GM08714 (cell line): ENCODE measurements around the gene NMT1.
A peak's percentile ranks its signal among the peaks of the same experiment; 100 is the strongest.

ENCODE experiments used
- H3K4me3 ChIP-seq: fragments of 200-500 bp; sonication (Bioruptor generic); 2 replicates; pipeline ENCODE4 v1.5.1; 2014; ENCODE audit warnings: mild to moderate bottlenecking, low read length, inconsistent platforms
- ZNF274 ChIP-seq: IDR thresholded peaks from 2 replicates; pipeline ENCODE4 v1.6.1; 2012; ENCODE audit warnings: mild to moderate bottlenecking, low read depth, low read length

NMT1 gene

GRCh38 chr17:45131616-45132319, 70.7 kb downstream of the NMT1 start:
- TF ChIP-seq ZNF274: no peak

GRCh38 chr17:45132320-45132571, 71.1 kb downstream of the NMT1 start, which contains the start of gene PLCD3:
Gene PLCD3, minus strand, starts transcription at chr17:45132515. Its CDS starts 105 bp downstream, at chr17:45132410.
- no peak for TF ChIP-seq ZNF274
- peak within 1 kb of the TSS; percentile 61 for H3K4me3 ChIP-seq

More at GRCh38 chr17:45131616-45132319, 70.7 kb downstream of the NMT1 start:
- peak overlapping the region; percentile 61 for H3K4me3 ChIP-seq

DNA sequence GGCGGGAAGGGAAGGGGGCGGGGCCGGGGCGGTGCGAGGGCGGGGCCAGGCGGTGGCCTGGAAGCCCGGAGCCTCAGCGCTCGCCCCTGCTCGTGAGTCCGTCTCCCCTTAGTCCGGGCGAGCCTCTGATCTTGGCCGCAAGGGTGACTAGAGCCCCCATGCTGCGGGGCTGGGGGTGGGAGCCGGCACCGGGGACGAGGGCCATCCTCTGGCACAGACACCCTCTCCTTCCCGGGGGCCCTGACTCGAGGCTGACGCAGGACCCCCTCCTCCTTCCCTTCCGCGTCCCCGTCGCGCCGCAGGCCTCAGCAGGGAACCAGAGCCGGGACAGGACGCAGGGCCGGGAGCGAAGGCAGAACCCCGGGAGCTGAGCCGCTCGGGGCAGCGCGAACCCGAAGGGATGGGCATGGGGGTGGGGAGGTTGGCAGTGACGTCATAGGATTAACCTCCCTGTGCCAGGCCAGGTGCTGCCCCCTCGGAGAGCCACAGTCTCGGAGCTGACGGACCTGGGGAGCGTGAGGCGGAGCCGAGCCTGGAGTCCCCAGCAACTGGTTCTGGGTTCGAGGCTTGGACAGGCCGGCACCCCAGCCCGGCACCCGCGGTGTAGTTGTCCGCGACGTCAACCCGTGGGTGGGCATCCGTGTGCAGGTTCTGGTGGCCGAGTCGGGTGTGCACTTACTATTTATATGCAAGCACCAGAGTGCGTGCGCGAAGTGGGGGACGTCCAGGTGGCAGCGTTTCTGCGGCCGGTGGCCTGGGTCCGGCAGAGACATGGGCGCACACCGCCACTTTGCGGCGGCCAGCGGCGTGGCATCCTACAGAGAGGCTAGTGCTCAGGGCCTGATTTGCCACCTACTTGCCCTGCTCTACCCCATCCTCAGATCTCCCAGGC, 71.7 kb downstream of the NMT1 start:
- no peak for TF ChIP-seq ZNF274
- peak overlapping the region; percentile 55 for H3K4me3 ChIP-seq

- peak within 1 kb of the TSS; percentile 70 for H3K4me3 ChIP-seq
- TF ChIP-seq ZNF274: no peak
These were observed 74.3 kb downstream of the NMT1 start, which contains the start of gene ACBD4 for GRCh38 chr17:45135192-45135977. Gene ACBD4, plus strand, starts transcription at chr17:45135687. Its CDS starts 458 bp downstream, at chr17:45136145.

DNA sequence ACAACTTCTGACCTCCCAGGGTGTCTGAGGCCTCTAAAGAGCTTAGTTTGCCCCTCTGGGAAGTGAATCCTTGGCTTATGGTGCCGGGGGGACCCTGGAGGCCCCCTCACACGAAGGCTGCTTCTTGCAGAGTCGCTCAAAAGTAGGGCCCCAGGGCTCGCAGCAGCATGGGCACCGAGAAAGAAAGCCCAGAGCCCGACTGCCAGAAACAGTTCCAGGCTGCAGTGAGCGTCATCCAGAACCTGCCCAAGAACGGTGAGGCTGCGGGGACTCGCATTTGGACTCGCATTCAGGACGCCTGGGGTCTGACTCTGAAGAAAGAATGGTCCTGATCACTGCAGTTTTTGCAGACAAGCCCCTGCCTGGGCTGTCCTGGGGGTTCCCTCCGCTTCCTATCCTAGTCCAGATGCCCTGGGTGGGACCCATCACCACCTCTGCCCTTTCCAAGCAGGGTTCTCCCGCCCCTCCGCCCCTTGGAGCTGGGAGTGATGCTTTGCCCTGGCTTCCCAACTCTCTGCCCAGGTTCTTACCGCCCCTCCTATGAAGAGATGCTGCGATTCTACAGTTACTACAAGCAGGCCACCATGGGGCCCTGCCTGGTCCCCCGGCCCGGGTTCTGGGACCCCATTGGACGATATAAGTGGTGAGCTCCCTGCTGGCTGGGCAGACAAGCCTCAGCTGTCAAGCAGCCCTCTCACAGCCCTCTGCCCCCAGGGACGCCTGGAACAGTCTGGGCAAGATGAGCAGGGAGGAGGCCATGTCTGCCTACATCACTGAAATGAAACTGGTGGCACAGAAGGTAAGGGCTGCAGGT, 75.1 kb downstream of the NMT1 start:
- no peak for TF ChIP-seq ZNF274
- H3K4me3 ChIP-seq: peak overlapping the region; percentile 70

DNA sequence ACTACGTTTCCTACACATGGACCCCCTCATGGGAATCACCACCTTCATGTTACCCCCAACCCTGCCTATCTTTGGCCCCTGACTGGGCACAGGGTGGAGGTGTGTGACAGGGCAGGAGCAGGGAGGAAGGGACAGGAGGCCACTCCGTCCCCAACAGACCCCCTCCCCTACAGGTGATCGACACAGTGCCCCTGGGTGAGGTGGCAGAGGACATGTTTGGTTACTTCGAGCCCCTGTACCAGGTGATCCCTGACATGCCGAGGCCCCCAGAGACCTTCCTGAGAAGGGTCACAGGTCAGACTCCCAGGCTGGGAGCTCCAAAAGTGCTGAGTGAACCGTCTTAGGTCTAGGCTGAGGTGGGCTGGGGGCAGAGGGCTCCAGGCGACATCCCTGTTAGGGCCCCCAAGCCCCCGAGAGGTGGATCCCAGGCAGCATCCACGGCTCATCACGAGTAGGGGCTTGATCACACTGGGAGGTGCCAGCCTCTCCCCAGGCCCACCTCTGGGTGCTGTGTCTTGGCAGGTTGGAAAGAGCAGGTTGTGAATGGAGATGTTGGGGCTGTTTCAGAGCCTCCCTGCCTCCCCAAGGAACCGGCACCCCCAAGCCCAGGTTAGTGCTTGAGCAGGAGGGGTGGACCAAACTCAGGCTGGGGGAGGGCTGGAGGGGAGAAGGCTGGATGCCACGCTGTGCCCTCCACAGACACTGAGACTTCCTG, 75.9 kb downstream of the NMT1 start:
- no peak for TF ChIP-seq ZNF274
- no peak overlapping the region for H3K4me3 ChIP-seq

- no peak overlapping the region for H3K4me3 ChIP-seq
- no peak for TF ChIP-seq ZNF274
These were observed 76.6 kb downstream of the NMT1 start for GRCh38 chr17:45137561-45138305.

- TF ChIP-seq ZNF274: no peak
- no peak overlapping the region for H3K4me3 ChIP-seq
These were observed 77.9 kb downstream of the NMT1 start for GRCh38 chr17:45138911-45139532.

DNA sequence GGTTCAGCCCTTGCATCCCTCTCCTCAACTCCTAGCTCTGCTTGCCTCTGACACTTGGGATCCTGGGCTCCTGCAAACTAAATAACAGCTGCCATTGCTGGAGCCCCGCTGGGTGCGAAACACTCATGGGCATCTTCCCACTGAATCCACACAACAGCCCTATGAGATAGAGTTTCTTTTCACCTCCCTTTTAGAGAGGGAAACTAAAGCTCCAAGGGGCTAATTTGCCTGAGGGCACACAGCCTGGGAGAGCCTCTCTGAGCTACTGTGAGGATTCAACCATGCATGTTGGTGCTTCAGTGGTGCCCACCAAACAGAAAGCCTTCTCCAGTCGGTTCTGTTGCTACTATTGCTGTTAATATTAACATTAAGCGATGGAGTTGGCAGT, 78.4 kb downstream of the NMT1 start:
- no peak overlapping the region for H3K4me3 ChIP-seq
- no peak for TF ChIP-seq ZNF274

DNA sequence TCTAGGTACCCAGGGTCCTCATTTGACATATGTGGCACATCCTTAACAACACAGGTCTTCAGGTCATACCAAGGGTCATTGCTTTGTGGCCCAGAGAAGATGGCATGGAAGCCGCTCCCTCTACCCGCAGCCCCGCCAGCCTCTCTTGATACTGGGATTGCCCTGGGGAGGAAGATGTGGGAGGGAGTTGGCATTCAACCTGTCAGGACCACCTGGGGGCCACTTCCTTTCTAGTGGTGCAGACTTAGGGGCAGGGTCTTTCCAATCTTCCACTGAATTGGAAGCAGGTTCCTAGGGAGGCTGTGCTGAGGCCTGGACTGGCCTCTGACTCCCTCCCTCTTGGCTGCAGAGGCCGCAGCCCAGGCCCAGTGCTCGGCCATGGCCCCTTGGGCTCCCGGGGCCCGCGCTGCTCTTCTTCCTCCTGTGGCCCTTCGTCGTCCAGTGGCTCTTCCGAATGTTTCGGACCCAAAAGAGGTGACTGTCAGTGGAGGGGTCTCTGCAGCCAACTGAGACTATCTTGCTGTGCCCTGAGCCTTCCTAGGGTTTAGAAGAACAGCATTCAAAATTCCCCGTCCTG, 82.1 kb downstream of the NMT1 start:
- no peak overlapping the region for H3K4me3 ChIP-seq
- TF ChIP-seq ZNF274: no peak

DNA sequence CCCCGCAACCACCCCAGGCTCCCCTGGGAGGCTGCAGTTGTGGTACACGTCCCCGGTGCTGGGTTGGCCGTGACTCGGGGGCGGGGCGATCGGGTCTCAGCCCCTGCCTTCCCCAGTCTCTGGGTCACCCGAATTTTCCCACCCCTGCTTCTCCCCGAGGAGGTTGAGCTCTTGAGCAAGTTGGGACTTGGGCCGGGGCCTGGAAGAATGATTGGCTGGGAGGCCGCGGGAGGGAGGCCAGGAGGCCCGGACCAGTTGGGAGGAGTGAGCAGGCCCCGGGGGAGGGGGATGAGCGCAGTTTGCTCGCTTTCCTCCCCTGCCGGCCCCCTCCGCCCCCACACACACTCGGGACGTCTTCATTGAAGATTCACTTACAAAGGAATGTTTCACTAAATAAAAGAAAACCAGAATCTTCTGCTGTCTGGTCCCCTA, 82.7 kb downstream of the NMT1 start:
- TF ChIP-seq ZNF274: no peak
- no peak overlapping the region; the same call in 1 of the 2 replicates for H3K4me3 ChIP-seq
